Endothelial cell (in vitro differentiated cells): Measurements from ENCODE around the gene MAFF. TPM values are rescaled to one million over a fixed set of nuclear protein-coding genes. Genes with fewer than 3 reads are reported as not detected.

ENCODE experiments used
- DNase-seq: peaks from one replicate; pipeline ENCODE4 v3.0.0; 2021; ENCODE audit warnings: low spot score
- H3K27ac Mint-ChIP-seq: one replicate; pipeline ENCODE4 v1.8.0; 2021; ENCODE audit warnings: mixed read lengths, inconsistent platforms; ENCODE audit not compliant: unreplicated experiment
- H3K27me3 Mint-ChIP-seq: one replicate; pipeline ENCODE4 v1.8.0; 2021; ENCODE audit warnings: mild to moderate bottlenecking, moderate library complexity, mixed read lengths, inconsistent platforms; ENCODE audit not compliant: unreplicated experiment
- H3K36me3 Mint-ChIP-seq: one replicate; pipeline ENCODE4 v1.8.0; 2021; ENCODE audit warnings: mild to moderate bottlenecking, low read depth, mixed read lengths, inconsistent platforms; ENCODE audit not compliant: unreplicated experiment
- H3K4me1 Mint-ChIP-seq: one replicate; pipeline ENCODE4 v1.8.0; 2021; ENCODE audit warnings: mild to moderate bottlenecking, mixed read lengths, inconsistent platforms; ENCODE audit not compliant: unreplicated experiment
- H3K4me3 Mint-ChIP-seq: one replicate; pipeline ENCODE4 v1.8.0; 2021; ENCODE audit warnings: mild to moderate bottlenecking, mixed read lengths, inconsistent platforms; ENCODE audit not compliant: unreplicated experiment
- H3K9me3 Mint-ChIP-seq: one replicate; pipeline ENCODE4 v1.8.0; 2021; ENCODE audit warnings: mixed read lengths, inconsistent platforms; ENCODE audit not compliant: unreplicated experiment
- CTCF ChIP-seq: fragments of 200-600 bp; sonication (generic); IDR thresholded peaks from one replicate; pipeline ENCODE4 v1.5.0; 2021; ENCODE audit warnings: antibody characterized with exemption; ENCODE audit not compliant: unreplicated experiment
- total RNA-seq: library from RNA; stranded (reverse); fragmentation: NEBNext Ultra II Directional; extraction: Animal tissue kit (Norgen Biotek cat#: 25700); gene quantifications from one replicate; pipeline ENCODE4 v1.2.1, GENCODE V29; 2021; ENCODE audit not compliant: unreplicated experiment

The MAFF gene
- total RNA-seq, 1 donor from 2014 or later = 3.5 TPM

DNA sequence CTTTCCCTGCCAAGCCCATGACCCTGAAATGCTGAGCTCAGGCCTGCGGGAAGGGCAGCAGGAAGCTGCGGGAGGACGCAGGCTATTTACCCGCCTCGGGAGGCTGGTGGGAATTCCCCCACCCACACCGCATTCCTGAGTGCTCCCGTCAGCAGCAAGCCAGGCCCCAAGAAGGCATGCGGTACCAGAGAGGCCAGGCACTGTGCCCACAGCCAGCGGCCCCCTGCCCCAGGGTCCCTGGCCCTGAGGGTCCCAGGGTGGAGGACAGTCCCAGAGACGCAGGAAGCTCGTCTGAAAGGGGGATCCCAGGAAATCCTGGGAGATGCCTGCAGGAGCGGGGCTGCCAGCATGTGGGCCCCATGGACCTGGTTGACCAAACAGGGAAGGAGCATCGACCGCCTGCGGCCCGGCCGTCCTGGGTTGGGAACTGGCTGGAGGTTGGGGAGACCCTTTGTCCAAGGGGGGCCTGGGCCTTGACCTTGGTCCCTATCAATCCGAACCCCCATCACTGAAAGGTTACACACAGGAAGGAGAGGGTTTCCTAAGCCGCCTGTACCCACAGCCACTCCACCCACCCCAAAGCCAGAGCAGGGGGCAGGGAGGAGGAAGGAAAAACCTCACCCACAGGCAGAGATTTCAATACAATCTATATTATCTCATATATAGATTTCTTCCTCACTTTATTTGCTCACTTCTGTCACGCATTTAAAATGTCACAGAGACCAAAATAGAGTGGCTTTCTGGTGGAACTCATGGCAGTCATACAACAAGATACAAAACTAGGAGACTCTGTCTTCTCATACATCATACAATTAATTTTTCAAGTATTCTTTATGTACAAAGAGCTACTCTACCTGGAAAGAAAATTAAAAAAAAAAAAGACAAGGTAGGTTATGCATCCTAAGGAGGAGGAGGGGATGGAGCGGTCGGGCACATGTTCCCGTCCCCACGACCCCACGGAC, 17.1 kb downstream of the MAFF start:
- no peak for TF ChIP-seq CTCF
- Mint-ChIP-seq H3K4me3 (peak overlapping the region; percentile 56), H3K9me3 (no peaks in the 10 kb centered on the region), H3K36me3 (peaks cover 12% of the 10 kb centered on the region), H3K4me1 (peaks cover 20% of the 10 kb centered on the region), H3K27ac (peak overlapping the region; percentile 84), H3K27me3 (peaks cover 23% of the 10 kb centered on the region)
- DNase-seq = peak; percentile 63

DNA sequence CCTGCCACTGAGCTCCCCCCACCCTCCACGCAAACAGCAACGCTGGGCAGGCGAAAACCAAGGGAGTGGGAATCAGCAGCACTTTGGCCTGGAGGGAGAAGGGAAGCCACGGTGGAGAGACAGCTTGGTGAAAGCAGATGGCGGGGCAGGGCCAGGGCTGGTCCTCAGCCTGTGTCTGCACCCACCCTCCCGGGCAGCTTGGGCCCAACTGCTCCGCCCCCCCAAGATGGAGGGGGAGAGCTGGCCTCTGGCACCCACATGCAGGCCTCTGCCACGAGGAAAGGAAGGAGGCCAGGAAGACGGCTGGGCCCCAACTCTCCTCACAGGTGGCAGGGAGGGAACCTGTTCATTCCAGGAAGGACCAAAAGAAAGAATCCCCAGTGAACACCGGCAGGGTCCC, 17.8 kb downstream of the MAFF start:
- no peak for TF ChIP-seq CTCF
- Mint-ChIP-seq H3K4me3 (peak overlapping the region; percentile 56), H3K4me1 (peaks cover 20% of the 10 kb centered on the region), H3K27me3 (peaks cover 22% of the 10 kb centered on the region), H3K27ac (peak overlapping the region; percentile 45), H3K36me3 (peaks cover 12% of the 10 kb centered on the region), H3K9me3 (no peaks in the 10 kb centered on the region)
- no peak for DNase-seq

- no peak overlapping the region for H3K27ac Mint-ChIP-seq
- TF ChIP-seq CTCF = no peak
- no peak for DNase-seq
- peaks cover 20% of the 10 kb centered on the region for H3K4me1 Mint-ChIP-seq
- H3K4me3 Mint-ChIP-seq = no peak overlapping the region
- peaks cover 12% of the 10 kb centered on the region for H3K36me3 Mint-ChIP-seq
- peaks cover 18% of the 10 kb centered on the region for H3K27me3 Mint-ChIP-seq
- no peaks in the 10 kb centered on the region for H3K9me3 Mint-ChIP-seq
Observed at GRCh38 chr22:38220163-38220562, 18.4 kb downstream of the MAFF start.

DNA sequence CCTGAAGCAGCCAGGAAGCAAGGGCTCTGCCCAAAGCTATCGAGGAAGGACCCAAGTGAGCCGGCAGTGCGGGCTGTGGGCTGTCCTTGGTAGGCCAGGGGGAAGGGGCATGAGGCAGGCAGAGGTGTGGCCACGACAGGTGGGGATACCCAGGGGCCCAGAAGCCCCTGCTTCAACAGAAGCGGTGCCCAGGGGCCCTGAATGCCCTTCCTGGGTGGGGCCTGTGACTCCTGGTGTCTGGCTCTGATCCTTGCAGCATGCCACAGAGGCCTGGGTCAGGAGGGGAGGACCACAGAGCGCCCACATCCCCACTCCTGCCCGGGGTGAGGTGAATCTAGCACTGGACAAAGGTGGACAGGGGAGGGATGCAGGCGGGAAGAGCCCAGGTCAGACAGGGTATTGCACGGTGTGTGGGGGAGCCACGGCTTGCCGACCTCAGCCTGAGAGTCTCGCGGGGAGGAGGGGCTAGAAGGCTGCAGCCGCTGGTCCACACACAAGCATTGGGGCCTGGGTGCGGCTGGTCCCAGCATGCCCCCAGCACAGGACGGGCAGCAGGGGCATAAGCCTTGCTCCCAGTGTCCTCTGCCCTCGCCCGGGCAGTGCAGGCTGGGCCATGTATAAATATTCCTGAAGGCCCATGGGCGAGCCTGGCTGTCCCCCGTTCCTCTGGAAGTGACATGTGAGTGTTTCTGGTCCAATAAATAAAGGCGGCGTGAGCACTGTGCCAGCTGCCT, 19.0 kb downstream of the MAFF start:
- H3K27me3 Mint-ChIP-seq = peaks cover 17% of the 10 kb centered on the region
- peak overlapping the region; percentile 31 for H3K4me3 Mint-ChIP-seq
- peaks cover 15% of the 10 kb centered on the region for H3K36me3 Mint-ChIP-seq
- TF ChIP-seq CTCF = no peak
- H3K9me3 Mint-ChIP-seq = no peaks in the 10 kb centered on the region
- H3K27ac Mint-ChIP-seq = no peak overlapping the region
- peaks cover 20% of the 10 kb centered on the region for H3K4me1 Mint-ChIP-seq
- DNase-seq = no peak
